Measurements from ENCODE around the gene GLUD1.
"Not testable (repeated sequence)": the region's sequence is repeated elsewhere in the genome, so short reads cannot be mapped to it uniquely, and the experiment has no call there.

- not testable (repeated sequence) for TF ChIP-seq CTCF (conservative IDR thresholded peaks at IDR 0.05; ENCODE audit: low read depth, low read length); EZH2 (IDR thresholded peaks at IDR 0.05; ENCODE audit: low read length, unreplicated experiment)
These were observed 18.2 kb downstream of the GLUD1 start for GRCh38 chr10:87076421-87076820.
